ENCODE data around the gene MAN1A2. TPM values are rescaled to one million over a fixed set of nuclear protein-coding genes. Genes with fewer than 3 reads are reported as not detected.
"Not testable (repeated sequence)": the region's sequence is repeated elsewhere in the genome, so short reads cannot be mapped to it uniquely, and the experiment has no call there.

The MAN1A2 gene
- polyA plus RNA-seq (2013, experiment 1 of 2): 18.1 TPM
- 20.0 TPM for polyA plus RNA-seq (2013, experiment 2 of 2)

GRCh38 chr1:117367046-117368025 lies at the start of gene MAN1A2:
Gene MAN1A2, plus strand, starts transcription at chr1:117367449. Its CDS starts 735 bp downstream, at chr1:117368184.
- Histone ChIP-seq H3K9me3 (ENCODE audit: control insufficient read depth, low read length) (no peaks in the 10 kb centered on the region), H3K27ac (ENCODE audit: low read depth, low read length, severe bottlenecking) (peak within 1 kb of the TSS; percentile 84), H3K4me1 (ENCODE audit: control insufficient read depth, insufficient read depth, low read length, poor library complexity, severe bottlenecking) (peaks cover 8% of the 10 kb centered on the region), H3K36me3 (ENCODE audit: control insufficient read depth, insufficient read depth, low read length) (no peaks in the 10 kb centered on the region), H3K4me3 (ENCODE audit: extremely low read depth, insufficient read depth, low read length, poor library complexity, severe bottlenecking) (peak within 1 kb of the TSS; percentile 72)
- WGBS, 2 experiments (ENCODE audit: insufficient coverage in 2 of 2): 0 to 1% methylated on average over 53 to 60 of the region's 93 CpGs

- WGBS, 2 experiments (ENCODE audit: insufficient coverage in 2 of 2): no CpG with 5 or more reads among the region's 1 CpG
- Histone ChIP-seq H3K9me3 (ENCODE audit: control insufficient read depth, low read length) (no peaks in the 10 kb centered on the region), H3K36me3 (ENCODE audit: control insufficient read depth, insufficient read depth, low read length) (no peaks in the 10 kb centered on the region)
These were observed 49.2 kb upstream of the MAN1A2 start for GRCh38 chr1:117318011-117318410.

GRCh38 chr1:117318426-117318825 lies 48.8 kb upstream of the MAN1A2 start:
- Histone ChIP-seq H3K36me3 (ENCODE audit: control insufficient read depth, insufficient read depth, low read length) (no peaks in the 10 kb centered on the region), H3K4me3 (ENCODE audit: extremely low read depth, insufficient read depth, low read length, poor library complexity, severe bottlenecking) (no peak overlapping the region), H3K27ac (ENCODE audit: low read depth, low read length, severe bottlenecking) (no peak overlapping the region), H3K9me3 (ENCODE audit: control insufficient read depth, low read length) (no peaks in the 10 kb centered on the region), H3K4me1 (ENCODE audit: control insufficient read depth, insufficient read depth, low read length, poor library complexity, severe bottlenecking) (no peaks in the 10 kb centered on the region)
- WGBS, 2 experiments (ENCODE audit: insufficient coverage in 2 of 2): 100% methylated on average over 1 of the region's 3 CpGs; no CpG with 5 or more reads in 1 of the 2 experiments

More at GRCh38 chr1:117318011-117318410, 49.2 kb upstream of the MAN1A2 start:
- Histone ChIP-seq H3K27ac (ENCODE audit: low read depth, low read length, severe bottlenecking) (no peak overlapping the region), H3K4me1 (ENCODE audit: control insufficient read depth, insufficient read depth, low read length, poor library complexity, severe bottlenecking) (no peaks in the 10 kb centered on the region), H3K4me3 (ENCODE audit: extremely low read depth, insufficient read depth, low read length, poor library complexity, severe bottlenecking) (no peak overlapping the region)

GRCh38 chr1:117320515-117320914 lies 46.7 kb upstream of the MAN1A2 start:
- Histone ChIP-seq H3K4me3 (ENCODE audit: extremely low read depth, insufficient read depth, low read length, poor library complexity, severe bottlenecking) (no peak overlapping the region), H3K36me3 (ENCODE audit: control insufficient read depth, insufficient read depth, low read length) (no peaks in the 10 kb centered on the region), H3K27ac (ENCODE audit: low read depth, low read length, severe bottlenecking) (no peak overlapping the region), H3K9me3 (ENCODE audit: control insufficient read depth, low read length) (no peaks in the 10 kb centered on the region), H3K4me1 (ENCODE audit: control insufficient read depth, insufficient read depth, low read length, poor library complexity, severe bottlenecking) (no peaks in the 10 kb centered on the region)
- WGBS, 2 experiments (ENCODE audit: insufficient coverage in 2 of 2): no CpG with 5 or more reads among the region's 1 CpG

GRCh38 chr1:117321680-117322609 lies 45.3 kb upstream of the MAN1A2 start:
- no peaks in the 10 kb centered on the region for H3K36me3 ChIP-seq (ENCODE audit: control insufficient read depth, insufficient read depth, low read length)
- H3K27ac ChIP-seq (ENCODE audit: low read depth, low read length, severe bottlenecking): no peak overlapping the region
- no peaks in the 10 kb centered on the region for H3K4me1 ChIP-seq (ENCODE audit: control insufficient read depth, insufficient read depth, low read length, poor library complexity, severe bottlenecking)
- no peak overlapping the region for H3K4me3 ChIP-seq (ENCODE audit: extremely low read depth, insufficient read depth, low read length, poor library complexity, severe bottlenecking)
- no peaks in the 10 kb centered on the region for H3K9me3 ChIP-seq (ENCODE audit: control insufficient read depth, low read length)
- WGBS, 2 experiments (ENCODE audit: insufficient coverage in 2 of 2): 86 to 96% methylated on average over 2 of the region's 5 CpGs

GRCh38 chr1:117324357-117324756 lies 42.9 kb upstream of the MAN1A2 start:
- H3K4me1 ChIP-seq (ENCODE audit: control insufficient read depth, insufficient read depth, low read length, poor library complexity, severe bottlenecking): no peaks in the 10 kb centered on the region
- H3K27ac ChIP-seq (ENCODE audit: low read depth, low read length, severe bottlenecking): no peak overlapping the region
- H3K36me3 ChIP-seq (ENCODE audit: control insufficient read depth, insufficient read depth, low read length): no peaks in the 10 kb centered on the region
- H3K9me3 ChIP-seq (ENCODE audit: control insufficient read depth, low read length): no peaks in the 10 kb centered on the region
- WGBS, 2 experiments (ENCODE audit: insufficient coverage in 2 of 2): 100% methylated on average over 1 of the region's 3 CpGs
- no peak overlapping the region for H3K4me3 ChIP-seq (ENCODE audit: extremely low read depth, insufficient read depth, low read length, poor library complexity, severe bottlenecking)

- H3K9me3 ChIP-seq (ENCODE audit: control insufficient read depth, low read length); H3K36me3 ChIP-seq (ENCODE audit: control insufficient read depth, insufficient read depth, low read length); H3K27ac ChIP-seq (ENCODE audit: low read depth, low read length, severe bottlenecking); H3K4me3 ChIP-seq (ENCODE audit: extremely low read depth, insufficient read depth, low read length, poor library complexity, severe bottlenecking); H3K4me1 ChIP-seq (ENCODE audit: control insufficient read depth, insufficient read depth, low read length, poor library complexity, severe bottlenecking): not testable (repeated sequence)
- WGBS, 2 experiments (ENCODE audit: insufficient coverage in 2 of 2): 94 to 97% methylated on average over 4 to 5 of the region's 6 CpGs
These were observed 41.2 kb upstream of the MAN1A2 start for GRCh38 chr1:117326035-117326434.

- H3K36me3 ChIP-seq (ENCODE audit: control insufficient read depth, insufficient read depth, low read length): no peaks in the 10 kb centered on the region
- H3K27ac ChIP-seq (ENCODE audit: low read depth, low read length, severe bottlenecking): no peak overlapping the region
- H3K4me3 ChIP-seq (ENCODE audit: extremely low read depth, insufficient read depth, low read length, poor library complexity, severe bottlenecking): no peak overlapping the region
- no peaks in the 10 kb centered on the region for H3K4me1 ChIP-seq (ENCODE audit: control insufficient read depth, insufficient read depth, low read length, poor library complexity, severe bottlenecking)
- no peaks in the 10 kb centered on the region for H3K9me3 ChIP-seq (ENCODE audit: control insufficient read depth, low read length)
These were observed 40.2 kb upstream of the MAN1A2 start for GRCh38 chr1:117327011-117327410.

GRCh38 chr1:117335376-117336086 lies 31.7 kb upstream of the MAN1A2 start:
- no peak overlapping the region for H3K27ac ChIP-seq (ENCODE audit: low read depth, low read length, severe bottlenecking)
- no peaks in the 10 kb centered on the region for H3K4me1 ChIP-seq (ENCODE audit: control insufficient read depth, insufficient read depth, low read length, poor library complexity, severe bottlenecking)
- 87 to 100% methylated on average over 2 of the region's 4 CpGs for WGBS, 2 experiments (ENCODE audit: insufficient coverage in 2 of 2)

More at GRCh38 chr1:117335376-117336086, 31.7 kb upstream of the MAN1A2 start:
- Histone ChIP-seq H3K9me3 (ENCODE audit: control insufficient read depth, low read length) (no peaks in the 10 kb centered on the region), H3K36me3 (ENCODE audit: control insufficient read depth, insufficient read depth, low read length) (no peaks in the 10 kb centered on the region), H3K4me3 (ENCODE audit: extremely low read depth, insufficient read depth, low read length, poor library complexity, severe bottlenecking) (no peak overlapping the region)
